Measurements from ENCODE around the gene AFAP1. TPM values are rescaled to one million over a fixed set of nuclear protein-coding genes. Genes with fewer than 3 reads are reported as not detected.

Gene AFAP1
- total and polyA plus RNA-seq, 2 experiments from 2014 or later = 10.5 to 31.9 TPM

DNA sequence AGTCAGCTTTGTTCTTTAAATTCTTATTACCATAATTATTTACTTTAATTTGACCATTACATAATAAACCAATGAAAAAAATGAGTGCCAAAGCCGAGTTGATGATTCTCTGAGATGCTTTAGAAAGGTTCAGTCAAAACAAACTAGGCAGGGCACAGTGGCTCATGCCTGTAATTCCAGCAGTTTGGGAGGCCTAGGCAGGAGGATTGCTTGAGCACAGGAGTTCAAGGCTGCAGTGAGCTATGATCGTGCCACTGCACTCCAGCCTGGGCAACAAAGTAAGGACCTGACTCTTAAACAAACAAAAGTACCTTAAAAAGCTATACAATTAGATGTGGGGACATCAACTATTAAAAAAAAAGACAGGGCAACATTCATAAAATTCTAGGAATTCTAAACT is 75.0 kb downstream of the AFAP1 start:
- Histone ChIP-seq H3K4me3 (no peak overlapping the region), H3K36me3 (peaks cover 4% of the 10 kb centered on the region), H3K4me1 (ENCODE audit: low read depth) (peaks cover 9% of the 10 kb centered on the region), H3K27me3 (no peaks in the 10 kb centered on the region), H3K9me3 (ENCODE audit: low read depth) (no peaks in the 10 kb centered on the region), H3K27ac (no peak overlapping the region)
- TF ChIP-seq, protein P1, sequence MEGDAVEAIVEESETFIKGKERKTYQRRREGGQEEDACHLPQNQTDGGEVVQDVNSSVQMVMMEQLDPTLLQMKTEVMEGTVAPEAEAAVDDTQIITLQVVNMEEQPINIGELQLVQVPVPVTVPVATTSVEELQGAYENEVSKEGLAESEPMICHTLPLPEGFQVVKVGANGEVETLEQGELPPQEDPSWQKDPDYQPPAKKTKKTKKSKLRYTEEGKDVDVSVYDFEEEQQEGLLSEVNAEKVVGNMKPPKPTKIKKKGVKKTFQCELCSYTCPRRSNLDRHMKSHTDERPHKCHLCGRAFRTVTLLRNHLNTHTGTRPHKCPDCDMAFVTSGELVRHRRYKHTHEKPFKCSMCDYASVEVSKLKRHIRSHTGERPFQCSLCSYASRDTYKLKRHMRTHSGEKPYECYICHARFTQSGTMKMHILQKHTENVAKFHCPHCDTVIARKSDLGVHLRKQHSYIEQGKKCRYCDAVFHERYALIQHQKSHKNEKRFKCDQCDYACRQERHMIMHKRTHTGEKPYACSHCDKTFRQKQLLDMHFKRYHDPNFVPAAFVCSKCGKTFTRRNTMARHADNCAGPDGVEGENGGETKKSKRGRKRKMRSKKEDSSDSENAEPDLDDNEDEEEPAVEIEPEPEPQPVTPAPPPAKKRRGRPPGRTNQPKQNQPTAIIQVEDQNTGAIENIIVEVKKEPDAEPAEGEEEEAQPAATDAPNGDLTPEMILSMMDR (IDR thresholded peaks at IDR 0.05; ENCODE audit: low read depth, low read length) = no peak
- DNase-seq (ENCODE audit: low read depth in 1 of 2, low spot score in 1 of 2) = no peak

DNA sequence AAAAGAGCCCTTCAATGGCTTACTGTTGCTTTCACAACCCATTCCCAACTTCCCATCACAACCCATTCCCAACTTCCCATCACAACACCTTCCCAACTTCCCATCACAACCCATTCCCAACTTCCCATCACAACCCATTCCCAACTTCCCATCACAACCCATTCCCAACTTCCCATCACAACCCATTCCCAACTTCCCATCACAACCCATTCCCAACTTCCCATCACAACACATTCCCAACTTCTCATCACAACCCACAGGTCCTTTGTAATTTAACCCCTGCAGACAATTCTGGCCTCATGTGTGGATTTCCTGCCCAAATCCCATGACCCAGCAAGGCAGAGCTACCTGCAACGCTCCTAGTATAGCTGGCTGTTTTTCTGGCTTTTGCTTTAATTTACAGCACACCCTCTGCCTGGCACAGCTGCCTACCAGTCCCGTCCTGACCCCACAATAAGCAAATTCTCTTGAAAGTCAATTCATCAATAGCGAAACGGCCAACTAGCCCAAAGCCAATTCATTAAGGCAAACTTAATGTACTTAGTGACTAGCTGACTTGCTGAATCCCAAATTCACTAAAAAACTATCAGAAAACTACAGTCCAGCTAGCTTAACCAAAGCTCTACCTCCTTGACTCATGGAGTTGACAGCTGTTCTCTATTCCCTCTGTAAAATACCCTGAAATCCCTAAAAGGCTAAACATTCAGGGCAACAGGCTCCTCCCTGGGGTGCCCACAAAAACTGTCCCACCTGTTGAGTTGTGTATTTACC is 75.6 kb downstream of the AFAP1 start:
- Histone ChIP-seq H3K9me3 (ENCODE audit: low read depth) (no peaks in the 10 kb centered on the region), H3K4me1 (ENCODE audit: low read depth) (peaks cover 9% of the 10 kb centered on the region), H3K36me3 (peaks cover 4% of the 10 kb centered on the region), H3K4me3 (no peak overlapping the region), H3K27ac (no peak overlapping the region), H3K27me3 (no peaks in the 10 kb centered on the region)
- DNase-seq (ENCODE audit: low read depth in 1 of 2, low spot score in 1 of 2) = no peak
- TF ChIP-seq, protein P1 (IDR thresholded peaks at IDR 0.05; ENCODE audit: low read depth, low read length) = no peak

DNA sequence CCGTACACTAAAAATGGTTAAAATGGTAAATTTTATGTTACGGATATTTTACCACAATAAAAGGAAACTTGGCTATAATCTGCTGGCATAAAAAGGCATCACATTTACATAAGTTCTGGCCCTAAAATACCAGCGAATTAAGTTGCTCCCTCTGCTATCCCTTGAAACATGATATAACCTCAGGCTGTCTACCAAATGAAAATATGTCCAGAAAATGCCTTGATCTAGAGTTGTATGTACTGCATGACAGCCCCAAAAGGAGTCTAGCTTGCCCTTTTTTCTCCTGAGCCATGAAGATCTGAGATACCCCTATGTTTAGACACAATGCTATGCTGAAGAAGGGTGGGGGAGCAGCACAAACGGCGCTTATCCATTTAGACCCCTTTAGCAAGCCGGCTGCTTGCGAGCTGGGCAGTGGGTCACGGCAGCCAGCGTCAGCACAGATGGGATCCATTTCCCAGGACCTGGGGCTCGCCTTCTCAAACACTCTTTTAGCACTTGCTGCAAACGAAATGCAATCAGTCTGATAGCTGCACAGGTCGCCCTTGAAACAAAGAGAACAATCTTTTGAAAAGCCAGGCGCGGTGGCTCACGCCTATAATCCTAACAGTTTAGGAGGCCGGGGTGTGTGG is 77.0 kb downstream of the AFAP1 start:
- peaks cover 9% of the 10 kb centered on the region for H3K4me1 ChIP-seq (ENCODE audit: low read depth)
- no peaks in the 10 kb centered on the region for H3K27me3 ChIP-seq
- peak overlapping the region; percentile 48 for H3K27ac ChIP-seq
- no peak for DNase-seq (ENCODE audit: low read depth in 1 of 2, low spot score in 1 of 2)
- TF ChIP-seq, protein P1 (IDR thresholded peaks at IDR 0.05; ENCODE audit: low read depth, low read length) = no peak
- H3K4me3 ChIP-seq = no peak overlapping the region
- peaks cover 4% of the 10 kb centered on the region for H3K36me3 ChIP-seq
- no peaks in the 10 kb centered on the region for H3K9me3 ChIP-seq (ENCODE audit: low read depth)

- no peaks in the 10 kb centered on the region for H3K9me3 ChIP-seq (ENCODE audit: low read depth)
- no peaks in the 10 kb centered on the region for H3K36me3 ChIP-seq
- H3K4me1 ChIP-seq (ENCODE audit: low read depth) = peaks cover 19% of the 10 kb centered on the region
- no peak overlapping the region for H3K27ac ChIP-seq
- H3K27me3 ChIP-seq = no peaks in the 10 kb centered on the region
- TF ChIP-seq, protein P1 (IDR thresholded peaks at IDR 0.05; ENCODE audit: low read depth, low read length) = peak; percentile 6
- H3K4me3 ChIP-seq = no peak overlapping the region
- DNase-seq (ENCODE audit: low read depth in 1 of 2, low spot score in 1 of 2) = peak in 1 of 2 donors; percentile 96
These were observed 78.2 kb downstream of the AFAP1 start for GRCh38 chr4:7861440-7861881.

DNA sequence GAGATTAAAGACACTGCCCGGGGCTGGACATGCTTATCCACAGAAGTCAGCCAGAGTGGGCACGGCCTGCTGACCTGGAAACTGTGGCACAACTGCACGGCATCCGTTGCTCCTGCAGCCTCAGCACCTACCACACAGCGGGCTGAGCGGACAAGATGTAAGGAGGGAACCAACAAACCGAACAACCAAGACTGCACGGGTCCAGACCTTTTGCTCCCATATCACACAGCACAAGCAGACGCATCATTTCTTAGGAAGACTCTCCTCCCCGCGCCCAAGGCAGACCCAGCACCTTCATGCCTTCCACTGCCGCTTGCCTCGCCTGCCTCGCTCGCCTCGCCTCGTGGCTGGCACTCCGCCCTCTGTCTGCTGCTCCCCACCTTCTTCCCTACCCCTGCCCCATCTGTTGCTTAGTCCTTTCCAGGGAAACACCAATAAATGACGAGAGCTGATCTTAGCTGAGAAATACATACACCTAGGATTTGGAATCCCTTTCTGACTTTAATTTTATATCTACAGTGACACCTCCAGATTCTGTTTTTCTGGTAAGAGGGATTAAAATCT is 79.0 kb downstream of the AFAP1 start:
- peaks cover 19% of the 10 kb centered on the region for H3K4me1 ChIP-seq (ENCODE audit: low read depth)

More for the DNA sequence above, 79.0 kb downstream of the AFAP1 start:
- no peak overlapping the region for H3K27ac ChIP-seq
- H3K9me3 ChIP-seq (ENCODE audit: low read depth) = no peaks in the 10 kb centered on the region
- H3K4me3 ChIP-seq = no peak overlapping the region
- H3K27me3 ChIP-seq = no peaks in the 10 kb centered on the region
- H3K36me3 ChIP-seq = no peaks in the 10 kb centered on the region
- no peak for DNase-seq (ENCODE audit: low read depth in 1 of 2, low spot score in 1 of 2)
- TF ChIP-seq, protein P1 (IDR thresholded peaks at IDR 0.05; ENCODE audit: low read depth, low read length) = no peak

All from cardiac muscle cell (in vitro differentiated cells and primary cell).